Measurements from ENCODE around the gene HCN4.

The HCN4 gene

GRCh38 chr15:73298522-73299245 lies 70.1 kb downstream of the HCN4 start:
- no peak for DNase-seq (ENCODE audit: low read depth in 2 of 3, low spot score in 1 of 3)

GRCh38 chr15:73296609-73297353 lies 72.0 kb downstream of the HCN4 start:
- DNase-seq (ENCODE audit: low read depth in 2 of 3, low spot score in 1 of 3): no peak

- no peak for DNase-seq (ENCODE audit: low read depth in 2 of 3, low spot score in 1 of 3)
Measured at GRCh38 chr15:73295630-73296286, 73.0 kb downstream of the HCN4 start.

- DNase-seq (ENCODE audit: low read depth in 2 of 3, low spot score in 1 of 3): no peak
Measured at GRCh38 chr15:73293773-73294172, 75.0 kb downstream of the HCN4 start.

- DNase-seq (ENCODE audit: low read depth in 2 of 3, low spot score in 1 of 3): no peak
Measured at GRCh38 chr15:73291441-73291840, 77.3 kb downstream of the HCN4 start.

- DNase-seq (ENCODE audit: low read depth in 2 of 3, low spot score in 1 of 3): no peak
Measured at GRCh38 chr15:73287019-73287418, 81.7 kb downstream of the HCN4 start.

- DNase-seq (ENCODE audit: low read depth in 2 of 3, low spot score in 1 of 3): no peak
Measured at GRCh38 chr15:73286311-73286710, 82.4 kb downstream of the HCN4 start.

- DNase-seq (ENCODE audit: low read depth in 2 of 3, low spot score in 1 of 3): no peak
Measured at GRCh38 chr15:73284090-73284716, 84.6 kb downstream of the HCN4 start.

GRCh38 chr15:73283366-73283962 lies 85.3 kb downstream of the HCN4 start:
- no peak for DNase-seq (ENCODE audit: low read depth in 2 of 3, low spot score in 1 of 3)

GRCh38 chr15:73282567-73283365 lies 86.0 kb downstream of the HCN4 start:
- no peak for DNase-seq (ENCODE audit: low read depth in 2 of 3, low spot score in 1 of 3)

GRCh38 chr15:73275862-73276261 lies 92.9 kb downstream of the HCN4 start:
- no peak for DNase-seq (ENCODE audit: low read depth in 2 of 3, low spot score in 1 of 3)

GRCh38 chr15:73273181-73274002 lies 95.4 kb downstream of the HCN4 start:
- peak; percentile 15 to 51 (median 16) for DNase-seq (ENCODE audit: low read depth in 2 of 3, low spot score in 1 of 3)

GRCh38 chr15:73270366-73271097 lies 98.2 kb downstream of the HCN4 start:
- DNase-seq (ENCODE audit: low read depth in 2 of 3, low spot score in 1 of 3): no peak

Data from stimulated activated CD4-positive, alpha-beta T cell treated with anti-CD3 and anti-CD28 coated beads, Interleukin-12 subunit alpha, Interleukin-12 subunit beta, amount 100 ng/mL, for 48 hours (primary cell).